GM13976 (cell line): ENCODE data around the gene ACACB.

Experiments
- DNase-seq: peaks from one replicate; pipeline ENCODE4 v3.0.0; 2012; ENCODE audit warnings: low spot score
- in situ Hi-C: fragments of 300-500 bp; cut with MboI; formaldehyde crosslinking; loops from one replicate; pipeline ENCODE4 v1.12.0; 2022; ENCODE audit warnings: low sequenced_read_pairs, mixed read lengths, inconsistent platforms; ENCODE audit not compliant: unreplicated experiment
- TF ChIP-seq, protein P1 (sequence below): IDR thresholded peaks from 2 replicates; pipeline ENCODE4 v1.5.1; 2012; ENCODE audit warnings: borderline replicate concordance, mild to moderate bottlenecking; ENCODE audit not compliant: insufficient read depth; ENCODE audit errors: extremely low read depth, missing control alignments, control extremely low read depth

ACACB gene

DNA sequence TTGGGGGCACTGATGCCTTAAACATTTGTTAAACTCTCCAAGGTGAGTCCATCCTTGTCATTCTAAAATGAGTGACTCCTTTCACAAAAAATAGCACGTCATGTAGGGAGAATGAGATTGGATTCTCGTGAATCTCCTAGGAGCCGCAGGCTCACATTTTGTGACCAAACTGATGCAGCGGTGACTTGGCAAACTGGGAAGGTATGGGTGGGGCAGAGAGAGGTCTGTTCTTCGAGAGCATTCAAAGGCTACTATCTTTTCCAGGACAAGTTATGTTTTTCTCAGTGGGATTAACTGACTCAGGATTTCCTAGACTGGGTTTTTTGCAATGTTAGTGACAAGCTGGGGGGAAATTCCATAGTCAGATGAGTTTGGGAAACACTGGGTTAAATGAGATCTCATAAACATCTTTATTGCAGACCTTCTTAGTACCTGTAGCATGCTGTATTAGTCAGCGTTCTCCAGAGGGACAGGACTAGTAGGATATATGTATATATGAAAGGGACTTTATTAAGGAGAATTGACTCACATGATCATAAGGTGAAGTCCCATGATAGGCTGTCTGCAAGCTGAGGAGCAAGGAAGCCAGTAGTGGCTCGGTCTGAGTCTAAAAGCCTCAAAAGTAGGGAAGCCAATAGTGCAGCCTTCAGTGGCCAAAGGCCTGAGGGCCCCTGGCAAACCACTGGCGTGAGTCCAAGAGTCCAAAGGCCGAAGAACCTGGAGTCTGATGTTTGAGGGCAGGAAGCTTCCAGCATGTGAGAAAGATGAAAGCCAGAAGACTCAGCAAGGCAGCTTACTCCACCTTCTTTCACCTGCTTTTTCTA, 131.7 kb downstream of the ACACB start:
- no peak for DNase-seq
- TF ChIP-seq, protein P1, sequence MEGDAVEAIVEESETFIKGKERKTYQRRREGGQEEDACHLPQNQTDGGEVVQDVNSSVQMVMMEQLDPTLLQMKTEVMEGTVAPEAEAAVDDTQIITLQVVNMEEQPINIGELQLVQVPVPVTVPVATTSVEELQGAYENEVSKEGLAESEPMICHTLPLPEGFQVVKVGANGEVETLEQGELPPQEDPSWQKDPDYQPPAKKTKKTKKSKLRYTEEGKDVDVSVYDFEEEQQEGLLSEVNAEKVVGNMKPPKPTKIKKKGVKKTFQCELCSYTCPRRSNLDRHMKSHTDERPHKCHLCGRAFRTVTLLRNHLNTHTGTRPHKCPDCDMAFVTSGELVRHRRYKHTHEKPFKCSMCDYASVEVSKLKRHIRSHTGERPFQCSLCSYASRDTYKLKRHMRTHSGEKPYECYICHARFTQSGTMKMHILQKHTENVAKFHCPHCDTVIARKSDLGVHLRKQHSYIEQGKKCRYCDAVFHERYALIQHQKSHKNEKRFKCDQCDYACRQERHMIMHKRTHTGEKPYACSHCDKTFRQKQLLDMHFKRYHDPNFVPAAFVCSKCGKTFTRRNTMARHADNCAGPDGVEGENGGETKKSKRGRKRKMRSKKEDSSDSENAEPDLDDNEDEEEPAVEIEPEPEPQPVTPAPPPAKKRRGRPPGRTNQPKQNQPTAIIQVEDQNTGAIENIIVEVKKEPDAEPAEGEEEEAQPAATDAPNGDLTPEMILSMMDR: no peak
- in situ Hi-C loops: no loop called here

DNA sequence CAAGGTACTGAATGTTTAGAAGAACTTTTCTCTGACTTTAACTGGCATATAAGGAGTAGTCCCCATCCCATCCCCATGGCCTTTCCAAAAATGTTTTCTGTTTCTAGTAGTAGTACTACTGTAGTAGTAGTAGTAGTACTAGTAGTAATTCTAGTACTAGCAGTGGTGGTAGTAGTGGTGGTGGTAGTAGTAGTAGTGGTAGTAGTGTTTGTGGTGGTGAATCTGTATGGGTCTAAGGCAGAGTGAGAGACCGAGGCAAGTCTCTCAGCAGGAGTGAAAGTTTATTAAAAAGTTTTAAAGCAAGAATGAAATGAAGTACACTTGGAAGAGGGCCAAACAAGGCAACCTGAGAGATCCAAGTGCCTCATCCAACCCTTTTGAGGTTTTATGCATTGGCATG, 134.1 kb downstream of the ACACB start:
- no peak for DNase-seq
- TF ChIP-seq, protein P1: no peak
- in situ Hi-C loops: no loop called here

DNA sequence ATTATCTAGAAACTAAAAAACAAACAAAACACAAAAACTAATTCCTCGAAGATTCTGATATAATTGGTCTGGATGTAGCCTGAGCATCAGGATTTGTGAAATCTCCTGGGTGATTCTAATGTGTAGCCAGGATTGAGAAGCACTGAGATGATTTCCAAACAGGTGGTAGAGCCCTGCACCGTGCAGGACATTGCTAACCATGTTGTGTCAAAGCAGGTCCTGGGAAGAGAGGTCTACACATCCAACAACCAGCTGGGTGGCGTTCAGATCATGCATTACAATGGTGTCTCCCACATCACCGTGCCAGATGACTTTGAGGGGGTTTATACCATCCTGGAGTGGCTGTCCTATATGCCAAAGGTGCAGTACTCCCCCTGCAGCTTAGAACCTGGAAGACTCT, 136.4 kb downstream of the ACACB start:
- in situ Hi-C loops: no loop called here
- TF ChIP-seq, protein P1: no peak

DNA sequence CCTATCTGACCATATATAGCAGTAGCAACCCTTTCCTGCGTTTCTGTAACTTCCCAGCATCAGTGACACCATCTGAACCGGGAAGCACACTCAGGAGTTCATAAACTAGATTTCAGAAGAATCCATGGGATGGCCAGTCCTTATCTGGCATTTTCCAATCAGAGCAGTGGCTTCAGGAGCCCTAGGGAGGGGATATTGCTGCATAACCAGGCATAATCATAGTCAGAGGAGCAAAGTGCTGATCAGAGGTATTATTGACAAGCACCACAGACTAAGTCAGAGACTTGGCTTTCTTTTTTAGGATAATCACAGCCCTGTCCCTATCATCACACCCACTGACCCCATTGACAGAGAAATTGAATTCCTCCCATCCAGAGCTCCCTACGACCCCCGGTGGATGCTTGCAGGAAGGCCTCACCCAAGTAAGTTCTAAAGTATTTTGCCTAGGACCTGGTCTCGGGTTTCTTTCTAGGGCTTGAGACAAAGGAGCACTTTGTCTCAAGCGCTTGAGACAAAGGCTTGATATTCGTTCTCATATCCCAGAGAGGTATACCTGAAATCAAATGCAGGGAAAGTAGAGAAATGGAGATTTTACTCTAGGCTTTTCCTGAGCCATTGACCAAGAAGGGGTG, 137.6 kb downstream of the ACACB start:
- TF ChIP-seq, protein P1: no peak
- in situ Hi-C loops: no loop called here
- DNase-seq: no peak

More for the DNA sequence above, 136.4 kb downstream of the ACACB start:
- no peak for DNase-seq

DNA sequence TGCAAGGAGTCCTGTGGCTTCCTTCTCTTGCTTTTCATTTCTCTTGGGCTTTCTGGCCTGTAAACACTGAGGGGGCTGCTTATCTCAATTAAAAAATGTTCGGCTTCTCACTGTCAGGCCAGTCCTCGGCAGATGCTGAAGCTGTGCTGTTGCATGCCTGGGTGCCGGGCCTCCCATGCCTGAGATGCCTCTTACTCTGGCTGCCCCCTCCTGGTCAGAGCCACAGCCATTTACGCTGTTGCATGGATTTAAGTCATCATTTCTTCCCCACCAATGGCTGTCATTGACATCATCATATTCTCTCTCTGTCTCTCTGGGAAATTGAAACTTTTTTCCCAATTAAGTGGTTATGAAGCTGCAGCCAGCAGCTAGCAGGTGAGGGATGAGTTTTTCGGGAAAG, 139.0 kb downstream of the ACACB start:
- DNase-seq: no peak
- in situ Hi-C loops: no loop called here
- TF ChIP-seq, protein P1: no peak

DNA sequence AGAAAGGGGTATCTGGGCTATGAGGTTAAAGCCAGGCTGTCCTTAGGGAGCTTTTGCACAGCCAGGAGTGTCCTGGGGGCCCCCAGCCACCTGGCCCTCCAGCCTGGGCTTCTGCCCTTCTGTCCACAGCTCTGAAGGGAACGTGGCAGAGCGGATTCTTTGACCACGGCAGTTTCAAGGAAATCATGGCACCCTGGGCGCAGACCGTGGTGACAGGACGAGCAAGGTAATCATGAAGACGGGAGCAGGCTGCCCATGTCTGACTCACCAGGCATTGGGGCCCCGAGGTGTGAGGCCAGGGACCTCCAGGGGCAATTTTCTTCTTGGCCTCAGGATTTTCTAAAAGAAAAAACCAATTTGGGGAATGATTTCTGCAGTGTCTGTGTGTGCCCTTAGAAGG, 139.6 kb downstream of the ACACB start:
- TF ChIP-seq, protein P1: no peak
- in situ Hi-C loops: no loop called here
- DNase-seq: no peak
